Right renal cortex interstitium (tissue), 3 donors: ENCODE measurements around the gene LRMDA. TPM values are rescaled to one million over a fixed set of nuclear protein-coding genes. Genes with fewer than 3 reads are reported as not detected.

Experiments used
- DNase-seq, 3 donors: peaks; one replicate each; pipeline ENCODE4 v3.0.0-alpha.2; 2013; ENCODE audit warnings: low read depth in 3 of 3, low spot score in 2 of 3
- polyA plus RNA-seq, 3 donors: library from polyadenylated mRNA; unstranded; fragments of 120-200 nt; gene quantifications; one replicate each; pipeline ENCODE4 v1.2.1, GENCODE V29; 2013; ENCODE audit not compliant: insufficient read length in 3 of 3

Gene LRMDA
- polyA plus RNA-seq, 3 donors: 20.9 to 21.7 (median 21.2) TPM

- DNase-seq: no peak
Measured at GRCh38 chr10:75443362-75443761, 11.9 kb downstream of the LRMDA start.

DNA sequence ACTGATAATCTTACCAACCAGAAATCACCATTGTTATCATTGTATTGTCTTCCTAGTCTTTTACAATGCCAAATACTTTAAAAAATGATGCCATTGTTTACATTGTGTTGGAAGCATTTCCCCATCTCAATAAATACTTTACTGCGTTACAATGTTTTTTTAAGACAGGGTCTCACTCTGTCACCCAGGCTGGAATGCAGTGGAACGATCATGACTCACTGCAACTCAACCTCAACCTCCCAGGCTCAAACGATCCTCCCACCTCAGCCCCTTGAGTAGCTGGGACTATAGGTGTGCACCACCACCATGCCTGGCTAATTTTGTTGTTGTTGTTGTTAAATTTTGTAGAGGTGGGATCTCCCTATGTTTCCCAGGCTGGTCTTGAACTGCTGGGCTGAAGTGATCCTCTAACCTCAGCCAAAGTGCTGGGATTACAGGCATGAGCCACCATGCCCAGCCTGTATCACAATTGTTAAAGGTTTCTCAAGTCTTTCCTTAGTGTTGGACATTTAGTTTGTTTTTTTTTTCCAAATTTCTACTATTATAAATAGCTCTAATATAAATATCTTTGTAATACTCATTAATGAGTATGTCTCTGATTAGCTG is 13.5 kb downstream of the LRMDA start:
- DNase-seq: no peak

- DNase-seq: no peak
Measured at GRCh38 chr10:75446508-75446907, 15.1 kb downstream of the LRMDA start.

GRCh38 chr10:75448166-75448565 is 16.7 kb downstream of the LRMDA start:
- no peak for DNase-seq

DNA sequence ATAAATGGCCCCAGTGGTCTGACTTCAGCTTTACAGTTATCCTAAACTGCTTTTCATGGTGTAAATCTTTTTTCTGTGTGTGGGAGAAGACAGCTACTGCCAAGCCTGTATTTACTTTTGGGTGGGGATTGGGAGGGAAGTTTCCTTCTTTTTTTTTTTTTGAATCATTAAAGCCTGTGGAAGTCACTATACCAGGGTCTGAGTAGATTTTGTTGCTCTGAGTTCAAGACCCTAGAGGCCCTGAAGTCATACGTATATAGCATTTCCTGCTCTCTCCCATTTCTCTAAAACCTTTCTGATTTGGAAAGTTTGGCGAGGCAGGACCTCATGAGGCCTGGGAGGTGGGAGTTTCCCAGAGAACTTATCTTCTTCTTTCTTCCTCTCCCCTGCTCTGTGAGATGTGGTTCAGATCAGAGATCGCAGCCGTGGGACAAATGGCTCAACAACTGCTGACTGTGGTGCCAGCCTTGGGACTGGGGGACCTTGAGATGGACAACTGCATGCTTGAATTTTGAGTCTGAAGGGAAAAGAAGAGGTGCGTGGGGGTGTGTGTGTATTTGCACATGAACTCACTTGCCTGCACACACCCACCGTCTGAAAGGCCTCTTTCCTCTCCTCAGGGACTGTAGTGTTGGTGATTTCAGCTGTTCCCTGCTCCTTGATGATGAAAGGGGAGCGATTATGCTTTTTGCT is 18.1 kb downstream of the LRMDA start:
- DNase-seq: no peak

DNA sequence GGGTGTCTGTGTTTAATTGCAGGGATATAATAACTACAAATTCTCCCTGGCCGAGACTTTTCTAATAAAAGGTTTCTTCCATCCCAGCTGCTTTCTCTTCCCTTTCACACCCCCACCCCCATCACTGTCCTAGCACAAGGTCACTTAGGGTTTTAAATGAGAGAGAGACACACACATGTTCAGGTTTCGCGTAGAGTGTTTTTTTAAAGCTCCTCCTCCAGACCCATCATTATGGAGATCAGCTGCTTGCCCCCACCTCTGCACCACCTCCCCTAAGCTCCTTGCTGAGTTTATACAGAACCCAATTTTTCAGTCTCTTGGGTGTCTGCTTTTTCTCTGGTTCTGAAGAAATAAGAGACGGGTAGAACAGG is 18.6 kb downstream of the LRMDA start:
- DNase-seq: no peak

DNA sequence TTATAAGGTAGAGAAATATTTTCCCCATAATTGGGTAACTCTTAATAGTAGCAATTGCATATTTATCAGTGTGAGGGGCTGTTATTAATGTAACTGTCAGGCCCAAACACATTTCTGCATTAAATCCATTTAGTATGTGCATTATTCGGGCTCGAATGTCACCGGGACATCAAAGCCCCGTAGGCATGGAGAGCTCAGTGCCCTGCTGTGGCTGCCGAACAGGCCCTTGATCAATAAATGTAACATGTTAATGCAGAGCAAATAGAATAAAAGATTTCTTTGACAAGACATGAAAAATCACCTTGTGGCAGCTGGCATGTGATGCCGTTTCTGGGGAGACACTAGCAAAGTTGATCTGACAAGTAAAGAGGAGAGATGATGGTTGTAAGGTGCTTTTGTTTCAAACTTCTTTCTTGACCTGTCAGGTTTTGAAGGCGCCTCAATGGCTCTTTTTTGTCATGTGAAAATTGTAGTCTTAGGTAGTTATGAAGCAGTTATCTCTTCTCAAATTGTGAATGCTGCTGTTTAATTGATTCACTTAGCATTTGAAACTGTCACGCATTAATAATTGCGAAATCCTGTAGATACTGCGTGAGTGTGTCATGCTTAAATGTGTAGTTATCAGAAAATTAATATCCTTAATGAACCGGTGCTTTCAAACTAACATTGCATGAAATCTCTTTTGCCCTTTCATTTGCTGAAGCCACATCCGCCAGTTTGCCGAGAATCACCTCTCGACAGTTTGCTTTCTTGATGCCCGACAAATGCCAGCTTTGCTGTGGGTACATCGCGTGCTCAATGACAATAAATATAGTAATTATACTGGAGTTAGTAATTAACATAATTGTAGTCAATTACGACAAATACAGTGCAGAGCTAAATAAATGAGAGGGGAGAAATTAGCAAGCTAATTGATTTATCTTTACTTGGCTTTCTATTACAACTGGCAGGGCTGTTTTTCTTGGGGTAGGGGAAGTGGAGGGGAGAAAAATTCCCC is 19.5 kb downstream of the LRMDA start:
- no peak for DNase-seq

DNA sequence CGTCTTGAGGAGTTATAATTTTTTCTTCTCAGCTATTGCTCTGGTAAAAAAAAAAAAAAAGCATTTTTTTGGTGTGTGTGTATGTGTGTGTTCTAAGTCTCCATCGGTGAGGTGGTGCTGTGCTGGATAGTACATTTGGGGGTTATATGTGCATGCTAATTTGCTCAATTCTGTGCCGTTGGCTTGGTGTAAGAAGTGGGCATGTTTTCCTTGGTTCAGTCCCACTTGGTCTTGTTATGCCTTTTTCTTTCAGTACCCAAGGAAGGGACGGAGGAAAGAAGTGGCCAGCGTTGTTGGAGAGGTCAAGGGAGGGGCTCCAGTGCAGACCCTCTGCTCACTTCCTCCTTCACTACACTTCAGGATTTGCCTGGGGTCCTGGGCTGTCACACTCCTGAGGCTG is 20.4 kb downstream of the LRMDA start:
- DNase-seq: no peak

- DNase-seq: no peak
Measured at GRCh38 chr10:75452997-75453396, 21.6 kb downstream of the LRMDA start.

- no peak for DNase-seq
Measured at GRCh38 chr10:75456122-75456521, 24.7 kb downstream of the LRMDA start.

DNA sequence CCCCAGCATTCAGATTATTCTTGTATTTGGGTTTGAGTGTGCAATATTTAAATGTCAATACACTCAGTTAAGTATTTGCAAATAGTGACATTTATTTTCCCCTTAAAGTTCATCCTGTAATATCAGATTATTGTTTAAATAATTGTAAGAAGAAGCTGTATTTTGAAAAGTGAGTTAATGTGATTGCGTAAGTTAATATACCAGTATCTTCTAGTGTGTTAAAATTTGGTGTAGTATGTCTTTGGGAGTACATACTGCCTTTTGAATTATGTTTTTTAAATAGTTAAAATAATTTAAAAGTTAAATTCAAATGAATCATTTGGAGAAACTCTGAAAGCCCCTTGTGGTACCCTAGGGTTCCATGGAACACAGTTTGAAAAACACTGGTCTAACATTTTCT is 28.6 kb downstream of the LRMDA start:
- DNase-seq: no peak

GRCh38 chr10:75461672-75462649 is 30.5 kb downstream of the LRMDA start:
- no peak for DNase-seq

DNA sequence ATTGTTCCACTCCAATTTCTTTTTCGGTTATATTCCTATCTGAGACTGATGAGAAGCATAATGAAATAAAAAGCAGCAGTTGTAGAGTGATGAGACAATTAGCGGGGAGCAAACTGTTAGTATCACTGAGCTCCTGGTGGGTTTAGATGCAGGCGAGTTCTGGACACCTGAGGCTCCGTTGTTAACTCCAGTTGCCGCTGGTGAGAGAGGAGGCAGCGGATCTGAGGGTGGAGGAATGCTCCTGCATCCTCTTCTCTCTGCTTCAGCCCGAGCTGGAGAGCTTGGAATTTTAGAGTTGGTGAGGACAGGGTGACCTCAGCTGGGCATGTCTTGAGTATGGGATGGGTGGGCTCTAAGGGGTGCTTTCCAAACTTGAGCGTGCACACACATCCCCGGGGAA is 31.4 kb downstream of the LRMDA start:
- no peak for DNase-seq

DNA sequence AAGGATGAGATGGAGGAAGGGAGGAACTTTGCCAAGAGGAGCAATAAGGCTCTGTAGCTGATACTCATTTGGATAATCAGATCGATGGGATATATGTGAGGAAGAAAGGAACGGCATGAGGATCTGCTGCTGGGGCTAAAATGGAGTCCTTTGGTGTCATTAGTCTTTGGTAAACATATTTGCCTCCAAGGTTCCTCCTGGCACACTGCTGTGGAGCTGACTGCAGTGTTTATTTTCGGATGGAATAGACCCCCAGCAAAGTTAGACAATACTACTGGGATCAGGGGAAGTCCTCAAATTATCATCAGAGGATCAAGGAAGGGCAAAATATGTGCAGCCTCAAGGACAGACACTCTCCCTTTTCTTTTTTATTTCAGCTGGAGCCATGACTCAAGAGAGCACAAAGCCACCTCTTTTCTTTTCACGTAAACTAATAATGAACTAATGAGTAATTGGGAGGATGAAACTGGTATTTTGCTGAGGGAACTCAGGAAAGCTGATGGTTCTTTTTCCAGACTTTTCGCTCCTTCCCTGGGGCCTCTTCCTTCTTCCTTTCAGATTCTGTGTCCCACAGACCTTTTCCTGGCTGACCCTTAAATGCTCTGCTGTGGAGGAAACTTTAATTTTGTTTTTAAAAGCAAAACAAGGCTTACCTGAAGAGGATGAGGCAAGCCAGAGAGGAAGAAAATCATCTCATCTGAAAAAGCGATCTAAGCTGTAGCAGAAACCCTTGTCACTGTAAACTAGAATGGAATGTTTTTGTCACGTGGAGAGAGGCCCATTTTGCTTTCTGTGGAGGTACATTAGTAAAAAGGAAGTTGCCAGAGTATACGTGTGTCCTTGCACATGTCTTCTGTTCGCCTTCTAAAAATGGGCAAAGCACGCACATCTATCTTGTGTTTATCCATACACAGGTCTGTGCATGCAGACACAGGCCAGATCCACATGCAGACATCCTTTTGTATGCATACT is 33.3 kb downstream of the LRMDA start:
- no peak for DNase-seq

GRCh38 chr10:75465450-75465827 is 34.0 kb downstream of the LRMDA start:
- DNase-seq: no peak

- no peak for DNase-seq
Measured at GRCh38 chr10:75466001-75466400, 34.6 kb downstream of the LRMDA start.

GRCh38 chr10:75466886-75467285 is 35.5 kb downstream of the LRMDA start:
- DNase-seq: no peak

GRCh38 chr10:75468612-75469005 is 37.2 kb downstream of the LRMDA start:
- no peak for DNase-seq

GRCh38 chr10:75469006-75469616 is 37.7 kb downstream of the LRMDA start:
- DNase-seq: no peak
